Ovary (tissue), 9 donors: ENCODE measurements around the gene SPHK1. TPM values are rescaled to one million over a fixed set of nuclear protein-coding genes. Genes with fewer than 3 reads are reported as not detected.

Experiments used
- DNase-seq, 5 donors: peaks; one replicate each; pipeline ENCODE4 v3.0.0-alpha.2; 2019 to 2020
- H3K27ac ChIP-seq, 2 donors: fragments of 200-600 bp; one replicate each; pipeline versions ENCODE4 v1.5.1 to v1.8.0; 2019 to 2022
- H3K27me3 ChIP-seq: fragments of 200-600 bp; one replicate; pipeline ENCODE4 v1.8.0; 2022
- H3K36me3 ChIP-seq: fragments of 200-600 bp; sonication (generic); one replicate; pipeline ENCODE4 v1.5.1; 2019
- H3K4me1 ChIP-seq: one replicate; pipeline ENCODE4 v1.8.1; 2013; ENCODE audit warnings: mild to moderate bottlenecking, moderate library complexity; ENCODE audit not compliant: insufficient read depth
- H3K4me3 ChIP-seq: fragments of 200-600 bp; sonication (generic); one replicate; pipeline ENCODE4 v1.5.1; 2017
- H3K9me3 ChIP-seq, 2 donors: fragments of 200-600 bp in 1 of 2; sonication (generic) in 1 of 2; one replicate each; pipeline versions ENCODE4 v1.5.1 to v1.8.1; 2013 to 2019; ENCODE audit warnings: mild to moderate bottlenecking in 1 of 2, moderate library complexity in 1 of 2
- EP300 ChIP-seq: sonication (generic); formaldehyde crosslinking; IDR thresholded peaks from one replicate; pipeline ENCODE4 v1.6.1; 2017; ENCODE audit warnings: antibody characterized with exemption
- POLR2A ChIP-seq: fragments of 450-650 bp; IDR thresholded peaks from one replicate; pipeline ENCODE4 v1.6.1; 2017; ENCODE audit warnings: antibody characterized with exemption, mild to moderate bottlenecking, moderate library complexity
- WGBS, 3 donors: extraction: QIAGEN DNeasy Blood & Tissue Kit in 1 of 3; methylation state at CpG; one replicate each; pipeline versions ENCODE4 v1.1.5 to v1.1.7; 2013 to 2017; 5-methylcytosine and 5-hydroxymethylcytosine counted together
- intact Hi-C, 4 donors: fragments of 100-400 bp; cut with DNase I; formaldehyde crosslinking; loops; one replicate each; pipeline versions ENCODE4 v1.11.0 to v1.15.1; 2022 to 2023
- polyA plus RNA-seq, 2 donors: library from polyadenylated mRNA; stranded (reverse); fragments of 200-250 nt in 1 of 2; fragments of 350-450 nt in 1 of 2; fragmentation: Illumina TruSeq in 1 of 2; extraction: RNeasy Lipid Tissue Mini Kit (QIAGEN cat#74804) in 1 of 2; gene quantifications; one replicate each; pipeline ENCODE4 v1.2.3, GENCODE V29; 2013 to 2014
- total RNA-seq, 7 donors: library from RNA; depleted of rRNA in 2 of 7; stranded (reverse); fragments of >200 nt in 2 of 7; fragmentation: NEBNext Ultra II Directional in 3 of 7; extraction: Animal tissue kit (Norgen Biotek cat#: 25700) in 3 of 7; gene quantifications; one replicate each; pipeline versions ENCODE4 v1.1.0 to v1.2.4, GENCODE V29; 2016 to 2023
- TF ChIP-seq, protein P1 (sequence below), 3 donors: fragments of 450-650 bp in 2 of 3; fragments of 200-600 bp in 1 of 3; IDR thresholded peaks; one replicate each; pipeline versions ENCODE4 v1.5.1 to v1.8.0; 2016 to 2022; ENCODE audit warnings: antibody characterized with exemption in 3 of 3, mild to moderate bottlenecking in 1 of 3
- donor health status: DM: no; HTN: no; CAD: no; lungs with moderate emphysema.
- donor health status: DM: no; HTN: no; CAD: no.
- donor health status: Bipolar disorder and iron deficiency.
- donor health status: DM: yes; HTN: yes; CAD: no.
- donor health status: DM: no; HTN: no; CAD: no.
- donor health status: DM: yes; HTN: yes; CAD: no.

SPHK1 gene
- total and polyA plus RNA-seq, 9 donors = 0.80 to 9.2 (median 3.7) TPM

DNA sequence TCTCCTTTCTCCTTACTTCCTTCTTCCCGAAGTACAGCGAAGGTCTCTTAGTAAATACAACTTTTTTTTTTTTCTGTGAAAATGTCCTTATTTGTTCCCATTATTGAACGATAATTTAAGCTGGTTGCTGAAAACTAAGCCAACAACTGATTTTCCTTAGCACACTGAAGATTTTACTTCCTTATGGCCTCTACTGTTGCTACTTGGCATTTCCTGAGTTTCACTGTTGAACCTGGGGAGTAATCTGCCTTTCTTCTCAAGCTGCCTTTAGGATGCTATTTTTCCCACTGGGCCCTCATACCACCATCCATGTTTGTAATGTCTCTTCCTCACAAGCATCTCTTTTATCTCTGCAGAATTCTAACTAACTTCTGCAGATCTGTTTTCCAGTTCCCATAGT lies 42.4 kb downstream of the SPHK1 start:
- TF ChIP-seq EP300 (no peak), POLR2A (no peak)
- TF ChIP-seq, protein P1, sequence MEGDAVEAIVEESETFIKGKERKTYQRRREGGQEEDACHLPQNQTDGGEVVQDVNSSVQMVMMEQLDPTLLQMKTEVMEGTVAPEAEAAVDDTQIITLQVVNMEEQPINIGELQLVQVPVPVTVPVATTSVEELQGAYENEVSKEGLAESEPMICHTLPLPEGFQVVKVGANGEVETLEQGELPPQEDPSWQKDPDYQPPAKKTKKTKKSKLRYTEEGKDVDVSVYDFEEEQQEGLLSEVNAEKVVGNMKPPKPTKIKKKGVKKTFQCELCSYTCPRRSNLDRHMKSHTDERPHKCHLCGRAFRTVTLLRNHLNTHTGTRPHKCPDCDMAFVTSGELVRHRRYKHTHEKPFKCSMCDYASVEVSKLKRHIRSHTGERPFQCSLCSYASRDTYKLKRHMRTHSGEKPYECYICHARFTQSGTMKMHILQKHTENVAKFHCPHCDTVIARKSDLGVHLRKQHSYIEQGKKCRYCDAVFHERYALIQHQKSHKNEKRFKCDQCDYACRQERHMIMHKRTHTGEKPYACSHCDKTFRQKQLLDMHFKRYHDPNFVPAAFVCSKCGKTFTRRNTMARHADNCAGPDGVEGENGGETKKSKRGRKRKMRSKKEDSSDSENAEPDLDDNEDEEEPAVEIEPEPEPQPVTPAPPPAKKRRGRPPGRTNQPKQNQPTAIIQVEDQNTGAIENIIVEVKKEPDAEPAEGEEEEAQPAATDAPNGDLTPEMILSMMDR (IDR thresholded peaks at IDR 0.05) = no peak
- Histone ChIP-seq H3K27ac (no peak overlapping the region), H3K9me3 (no peaks in the 10 kb centered on the region), H3K27me3 (no peaks in the 10 kb centered on the region), H3K36me3 (no peaks in the 10 kb centered on the region), H3K4me1 (peaks cover 3% of the 10 kb centered on the region), H3K4me3 (no peak overlapping the region)
- 87 to 92% (median 89%) methylated on average over 3 of the region's 3 CpGs for WGBS, 3 donors
- no peak for DNase-seq
- intact Hi-C loops = no loop called here

DNA sequence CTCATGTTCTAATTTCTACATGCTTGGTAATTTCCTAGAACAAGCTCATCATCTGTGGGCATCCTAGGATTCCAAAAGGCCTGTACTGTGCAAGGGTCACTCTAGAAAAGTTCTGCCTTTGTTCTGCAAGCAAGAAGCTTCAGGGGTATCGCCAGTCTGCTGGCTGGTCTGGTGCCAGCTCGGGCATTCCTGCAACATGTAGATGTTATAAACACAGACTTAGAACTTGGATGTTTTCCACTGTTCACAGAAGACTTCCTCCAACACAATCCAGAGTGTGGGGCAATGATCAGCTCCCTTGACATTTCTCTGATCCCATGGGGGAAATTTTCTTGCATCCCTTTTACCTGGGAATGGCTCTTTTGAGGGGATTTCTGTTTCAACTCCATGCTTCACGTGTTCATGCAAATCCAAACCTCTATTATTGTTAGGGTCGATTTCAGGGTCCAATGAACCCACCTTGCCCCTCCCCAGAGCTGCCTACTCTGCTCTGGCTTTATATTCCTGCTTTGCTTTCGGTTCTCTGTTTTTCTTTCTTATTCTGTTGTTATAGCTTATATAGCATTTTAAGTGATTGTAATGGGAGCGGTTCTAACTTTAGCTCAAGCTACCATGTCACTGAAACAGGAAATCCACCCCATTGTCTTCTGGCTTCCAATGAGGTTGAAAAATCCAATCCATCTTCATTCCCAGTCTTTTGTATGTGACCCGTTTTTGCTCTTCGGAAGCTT lies 43.3 kb downstream of the SPHK1 start:
- 72 to 80% (median 74%) methylated on average over 8 of the region's 8 CpGs for WGBS, 3 donors
- DNase-seq = no peak
- Histone ChIP-seq H3K9me3 (no peaks in the 10 kb centered on the region), H3K27me3 (no peaks in the 10 kb centered on the region), H3K4me1 (peaks cover 3% of the 10 kb centered on the region), H3K4me3 (no peak overlapping the region), H3K36me3 (no peaks in the 10 kb centered on the region), H3K27ac (no peak overlapping the region)
- TF ChIP-seq POLR2A = no peak
- TF ChIP-seq, protein P1 (IDR thresholded peaks at IDR 0.05) = no peak
- TF ChIP-seq EP300 = no peak
- intact Hi-C loops = no loop called here

DNA sequence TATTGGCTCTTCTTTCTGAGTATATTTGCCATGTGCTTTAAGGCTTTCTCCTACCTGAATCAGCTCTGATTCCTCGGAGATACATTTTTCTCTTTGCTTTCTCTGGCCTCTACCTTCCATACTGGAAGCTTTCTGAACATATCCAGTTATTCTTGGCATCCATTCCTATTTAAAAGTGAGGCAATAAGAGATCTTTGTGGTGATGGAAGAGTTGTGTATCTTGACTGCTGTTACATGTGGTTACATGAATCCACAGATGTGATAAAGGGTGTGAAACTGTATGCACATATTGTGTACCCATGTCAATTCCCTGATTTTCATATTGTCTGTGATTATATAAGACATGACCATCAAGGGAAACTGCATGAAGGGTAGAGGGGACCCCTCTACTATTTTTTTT lies 44.1 kb downstream of the SPHK1 start:
- WGBS, 3 donors = 92 to 100% (median 95%) methylated on average over 1 of the region's 1 CpG
- intact Hi-C loops = no loop called here
- Histone ChIP-seq H3K27me3 (no peaks in the 10 kb centered on the region), H3K4me1 (peaks cover 3% of the 10 kb centered on the region), H3K27ac (no peak overlapping the region), H3K36me3 (no peaks in the 10 kb centered on the region), H3K4me3 (no peak overlapping the region), H3K9me3 (no peaks in the 10 kb centered on the region)
- DNase-seq = no peak
- TF ChIP-seq EP300 (no peak), POLR2A (no peak)
- TF ChIP-seq, protein P1 (IDR thresholded peaks at IDR 0.05) = no peak

DNA sequence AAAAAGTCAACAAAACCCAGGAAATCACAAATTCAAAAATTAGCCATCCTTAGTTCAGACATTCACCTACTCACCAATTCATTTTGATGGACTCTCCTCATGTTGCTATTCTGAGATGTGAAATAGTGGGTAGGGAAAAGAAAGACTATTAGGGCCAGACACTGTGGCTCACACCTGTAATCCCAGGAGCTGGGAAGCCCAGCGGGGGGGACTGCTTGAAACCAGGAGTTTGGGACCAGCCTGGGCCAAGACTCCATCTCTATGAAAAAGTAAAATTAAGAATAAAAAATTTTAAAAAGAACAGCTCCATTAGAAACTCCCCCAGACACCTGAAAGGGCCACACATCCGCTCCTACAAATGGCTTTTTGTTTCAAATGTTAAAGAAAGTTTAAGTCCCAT lies 47.1 kb downstream of the SPHK1 start:
- 92 to 99% (median 94%) methylated on average over 2 of the region's 2 CpGs for WGBS, 3 donors
- Histone ChIP-seq H3K4me3 (no peak overlapping the region), H3K4me1 (peaks cover 3% of the 10 kb centered on the region), H3K27ac (no peak overlapping the region), H3K36me3 (no peaks in the 10 kb centered on the region), H3K27me3 (no peaks in the 10 kb centered on the region), H3K9me3 (no peaks in the 10 kb centered on the region)
- DNase-seq = no peak
- TF ChIP-seq, protein P1 (IDR thresholded peaks at IDR 0.05) = no peak
- TF ChIP-seq POLR2A (no peak), EP300 (no peak)
- intact Hi-C loops = no loop called here
